WERI-Rb-1 (cell line): ENCODE results near the gene SMIM41.
A peak's percentile ranks its signal among the peaks of the same experiment; 100 is the strongest.

Source experiments
- DNase-seq: peaks from one replicate; pipeline ENCODE4 v3.0.0-alpha.2; 2020
- H3K27ac ChIP-seq: fragments of 250-450 bp; sonication (Bioruptor Pico); 2 replicates; pipeline ENCODE4 v1.5.1; 2020; ENCODE audit warnings: mild to moderate bottlenecking, moderate library complexity
- H3K27me3 ChIP-seq: fragments of 250-450 bp; sonication (Bioruptor Pico); 2 replicates; pipeline ENCODE4 v1.5.1; 2021; ENCODE audit warnings: mild to moderate bottlenecking, low read depth, moderate library complexity; ENCODE audit not compliant: insufficient read depth, severe bottlenecking
- H3K36me3 ChIP-seq: fragments of 250-450 bp; sonication (Bioruptor Pico); 2 replicates; pipeline ENCODE4 v1.5.1; 2020; ENCODE audit warnings: mild to moderate bottlenecking, moderate library complexity
- H3K4me3 ChIP-seq: 2 replicates; pipeline ENCODE4 v1.5.1; 2011; ENCODE audit warnings: low read depth, mild to moderate bottlenecking, control low read depth, low read length
- H3K9me3 ChIP-seq: fragments of 250-450 bp; sonication (Bioruptor Pico); 2 replicates; pipeline ENCODE4 v1.5.1; 2021; ENCODE audit warnings: mild to moderate bottlenecking, moderate library complexity; ENCODE audit not compliant: severe bottlenecking
- TF ChIP-seq, protein P1 (sequence below): IDR thresholded peaks from 2 replicates; pipeline ENCODE4 v1.5.1; 2011; ENCODE audit warnings: low read depth, mild to moderate bottlenecking, control low read depth, inconsistent platforms, low read length

The SMIM41 gene

GRCh38 chr12:52035926-52036325 lies 43.6 kb upstream of the SMIM41 start:
- TF ChIP-seq, protein P1, sequence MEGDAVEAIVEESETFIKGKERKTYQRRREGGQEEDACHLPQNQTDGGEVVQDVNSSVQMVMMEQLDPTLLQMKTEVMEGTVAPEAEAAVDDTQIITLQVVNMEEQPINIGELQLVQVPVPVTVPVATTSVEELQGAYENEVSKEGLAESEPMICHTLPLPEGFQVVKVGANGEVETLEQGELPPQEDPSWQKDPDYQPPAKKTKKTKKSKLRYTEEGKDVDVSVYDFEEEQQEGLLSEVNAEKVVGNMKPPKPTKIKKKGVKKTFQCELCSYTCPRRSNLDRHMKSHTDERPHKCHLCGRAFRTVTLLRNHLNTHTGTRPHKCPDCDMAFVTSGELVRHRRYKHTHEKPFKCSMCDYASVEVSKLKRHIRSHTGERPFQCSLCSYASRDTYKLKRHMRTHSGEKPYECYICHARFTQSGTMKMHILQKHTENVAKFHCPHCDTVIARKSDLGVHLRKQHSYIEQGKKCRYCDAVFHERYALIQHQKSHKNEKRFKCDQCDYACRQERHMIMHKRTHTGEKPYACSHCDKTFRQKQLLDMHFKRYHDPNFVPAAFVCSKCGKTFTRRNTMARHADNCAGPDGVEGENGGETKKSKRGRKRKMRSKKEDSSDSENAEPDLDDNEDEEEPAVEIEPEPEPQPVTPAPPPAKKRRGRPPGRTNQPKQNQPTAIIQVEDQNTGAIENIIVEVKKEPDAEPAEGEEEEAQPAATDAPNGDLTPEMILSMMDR, result no peak
- Histone ChIP-seq H3K36me3 (peaks cover 4% of the 10 kb centered on the region; the same call in 1 of the 2 replicates), H3K9me3 (no peaks in the 10 kb centered on the region), H3K4me3 (no peak overlapping the region), H3K27me3 (no peaks in the 10 kb centered on the region), H3K27ac (no peak overlapping the region)
- no peak for DNase-seq

DNA sequence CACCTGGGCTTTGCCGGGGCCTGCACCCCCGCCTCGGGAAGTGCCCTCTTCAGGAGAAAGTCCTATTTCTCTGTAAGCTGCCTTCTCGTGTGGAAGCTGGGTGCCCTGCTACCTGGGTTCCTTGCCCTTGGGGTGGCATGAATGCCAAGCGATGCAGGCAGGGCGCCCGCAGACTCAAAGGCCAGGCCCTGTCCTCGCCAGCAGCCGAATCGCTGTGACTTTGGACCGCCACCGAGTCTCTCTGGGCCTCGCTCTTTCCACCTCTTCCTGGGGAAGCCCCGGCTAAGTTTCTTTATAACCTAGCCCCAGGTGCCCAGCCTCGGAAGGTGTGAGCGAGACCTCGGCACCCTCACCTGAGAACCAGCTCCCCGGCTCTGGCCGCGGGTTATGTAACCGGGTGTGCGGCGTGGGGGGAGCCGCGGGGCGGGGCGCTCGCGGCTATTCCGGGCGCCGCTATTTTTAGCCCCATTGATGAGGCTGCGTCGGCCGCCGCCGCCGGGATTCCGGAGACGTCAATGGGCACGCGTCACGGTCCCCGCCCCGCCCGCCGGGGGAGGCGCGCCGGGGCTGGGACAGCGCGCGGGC lies 42.8 kb upstream of the SMIM41 start:
- Histone ChIP-seq H3K27me3 (no peaks in the 10 kb centered on the region), H3K36me3 (peaks cover 4% of the 10 kb centered on the region; the same call in 1 of the 2 replicates), H3K4me3 (peak overlapping the region; percentile 39), H3K27ac (peak overlapping the region; percentile 50), H3K9me3 (no peaks in the 10 kb centered on the region)
- TF ChIP-seq, protein P1, result no peak
- peak; percentile 81 for DNase-seq

DNA sequence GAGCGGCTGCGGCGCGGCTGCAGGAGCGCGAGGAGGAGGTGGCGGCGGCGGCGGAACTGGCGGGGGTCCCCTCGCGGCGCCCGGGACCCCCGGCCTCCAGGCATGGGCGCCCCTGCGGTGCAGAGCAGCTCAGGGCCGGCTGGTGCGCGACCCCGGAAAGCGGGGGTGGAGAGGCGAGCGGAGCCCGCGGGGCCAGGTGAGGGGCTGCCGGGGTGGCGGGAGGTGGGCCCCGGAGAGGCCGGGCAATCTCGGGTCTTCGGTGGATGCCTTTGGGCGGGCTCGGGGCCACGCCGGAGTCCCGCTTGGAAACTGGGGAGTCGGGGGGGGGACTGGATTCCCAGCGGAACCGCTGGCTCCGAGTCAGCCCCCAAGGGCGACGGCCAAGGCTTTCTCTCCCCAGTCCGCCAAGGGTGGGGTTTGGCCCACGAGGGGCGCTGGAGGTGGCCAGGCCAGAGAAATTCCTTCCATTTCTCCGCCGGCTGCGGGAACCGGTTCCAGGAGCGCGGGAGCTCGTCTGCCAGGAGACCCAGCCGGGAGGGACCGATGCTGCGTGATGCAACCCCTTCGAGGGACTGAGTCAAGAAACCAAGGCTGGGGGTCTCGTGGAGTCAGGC lies 42.1 kb upstream of the SMIM41 start:
- no peaks in the 10 kb centered on the region for H3K9me3 ChIP-seq
- H3K36me3 ChIP-seq, result peaks cover 6% of the 10 kb centered on the region; the same call in 1 of the 2 replicates
- no peaks in the 10 kb centered on the region for H3K27me3 ChIP-seq
- TF ChIP-seq, protein P1, result peak; percentile 11; the same call in 1 of the 2 replicates
- peak; percentile 47 for DNase-seq
- peak overlapping the region; percentile 91 for H3K4me3 ChIP-seq
- H3K27ac ChIP-seq, result peak overlapping the region; percentile 75

- Histone ChIP-seq H3K9me3 (no peaks in the 10 kb centered on the region), H3K27me3 (no peaks in the 10 kb centered on the region), H3K4me3 (no peak overlapping the region), H3K36me3 (peaks cover 13% of the 10 kb centered on the region; the same call in 1 of the 2 replicates), H3K27ac (no peak overlapping the region)
- TF ChIP-seq, protein P1, result no peak
- DNase-seq, result no peak
Measured at GRCh38 chr12:52038447-52038846, 41.1 kb upstream of the SMIM41 start.

DNA sequence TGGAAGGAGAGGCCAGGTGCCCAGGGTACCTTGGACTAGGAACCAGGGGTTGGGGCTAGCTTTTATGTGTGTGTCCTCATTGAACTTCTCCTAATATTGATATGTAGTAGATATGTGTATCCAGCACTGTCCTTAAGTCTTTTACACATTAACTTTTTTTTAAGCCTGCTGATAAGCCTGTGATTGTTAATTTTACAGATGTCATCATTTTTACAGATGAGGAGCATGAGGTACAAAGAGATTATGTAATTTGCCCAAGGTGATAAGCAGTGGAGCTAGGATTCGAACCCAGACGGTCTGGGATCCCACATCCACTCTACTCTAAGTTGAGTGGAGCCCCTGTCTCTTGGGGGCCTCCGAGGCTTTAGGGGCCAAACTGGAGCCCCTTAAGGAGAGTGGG lies 38.5 kb upstream of the SMIM41 start:
- H3K4me3 ChIP-seq, result no peak overlapping the region
- TF ChIP-seq, protein P1, result no peak
- H3K9me3 ChIP-seq, result no peaks in the 10 kb centered on the region
- peaks cover 22% of the 10 kb centered on the region for H3K36me3 ChIP-seq
- no peaks in the 10 kb centered on the region for H3K27me3 ChIP-seq
- H3K27ac ChIP-seq, result no peak overlapping the region
- no peak for DNase-seq

- Histone ChIP-seq H3K36me3 (peaks cover 22% of the 10 kb centered on the region), H3K27me3 (no peaks in the 10 kb centered on the region), H3K9me3 (no peaks in the 10 kb centered on the region), H3K27ac (no peak overlapping the region), H3K4me3 (no peak overlapping the region)
- DNase-seq, result no peak
- TF ChIP-seq, protein P1, result no peak
Measured at GRCh38 chr12:52041695-52042123, 37.8 kb upstream of the SMIM41 start.
